HG03064 (cell line): ENCODE results near the gene AOC1.
"Not testable (repeated sequence)": the region's sequence is repeated elsewhere in the genome, so short reads cannot be mapped to it uniquely, and the experiment has no call there.

ENCODE experiments used
- ATAC-seq: cut with Tn5 transposase; IDR thresholded peaks from one replicate; pipeline ENCODE4 v1.9.1; 2021; ENCODE audit warnings: low read depth; ENCODE audit not compliant: unreplicated experiment

Gene AOC1

DNA sequence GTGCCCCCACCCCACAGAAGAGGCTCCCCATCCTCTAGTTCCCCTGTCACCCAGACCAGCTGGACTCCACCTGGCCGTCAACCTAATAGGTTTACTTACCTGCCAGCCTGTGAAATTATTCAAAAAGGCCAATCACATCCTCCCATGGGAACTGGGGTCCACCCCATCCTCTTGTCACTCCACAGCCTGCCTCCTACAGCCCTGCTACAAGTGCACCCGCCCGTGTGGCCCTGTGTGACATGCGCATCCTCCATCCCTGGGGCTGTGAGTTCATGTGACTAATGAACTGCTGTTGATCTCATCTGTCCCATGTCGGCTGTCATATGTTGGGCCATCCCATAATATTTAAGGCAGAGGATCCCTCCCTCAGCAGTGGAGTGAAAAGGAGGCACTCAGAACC lies 39.4 kb downstream of the AOC1 start:
- ATAC-seq, result no peak

DNA sequence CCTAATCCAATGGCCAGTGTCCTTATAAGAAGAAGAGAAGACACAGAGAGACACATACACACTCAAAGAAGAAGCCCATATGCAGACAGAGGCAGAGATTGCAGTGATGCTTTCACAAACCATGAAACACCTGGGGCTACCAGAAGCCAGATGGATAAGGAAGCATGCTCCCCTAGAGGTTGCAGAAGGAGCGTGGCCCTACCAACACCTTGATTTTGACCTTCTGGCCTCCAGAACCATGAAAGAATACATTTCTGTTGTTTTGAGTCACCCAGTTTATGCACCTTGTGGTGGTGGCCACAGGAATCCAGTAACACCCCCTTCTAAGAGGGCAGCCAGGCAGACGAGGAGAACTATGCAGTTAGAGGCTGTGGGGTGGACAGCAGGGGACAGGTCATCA lies 43.5 kb downstream of the AOC1 start:
- ATAC-seq, result no peak

DNA sequence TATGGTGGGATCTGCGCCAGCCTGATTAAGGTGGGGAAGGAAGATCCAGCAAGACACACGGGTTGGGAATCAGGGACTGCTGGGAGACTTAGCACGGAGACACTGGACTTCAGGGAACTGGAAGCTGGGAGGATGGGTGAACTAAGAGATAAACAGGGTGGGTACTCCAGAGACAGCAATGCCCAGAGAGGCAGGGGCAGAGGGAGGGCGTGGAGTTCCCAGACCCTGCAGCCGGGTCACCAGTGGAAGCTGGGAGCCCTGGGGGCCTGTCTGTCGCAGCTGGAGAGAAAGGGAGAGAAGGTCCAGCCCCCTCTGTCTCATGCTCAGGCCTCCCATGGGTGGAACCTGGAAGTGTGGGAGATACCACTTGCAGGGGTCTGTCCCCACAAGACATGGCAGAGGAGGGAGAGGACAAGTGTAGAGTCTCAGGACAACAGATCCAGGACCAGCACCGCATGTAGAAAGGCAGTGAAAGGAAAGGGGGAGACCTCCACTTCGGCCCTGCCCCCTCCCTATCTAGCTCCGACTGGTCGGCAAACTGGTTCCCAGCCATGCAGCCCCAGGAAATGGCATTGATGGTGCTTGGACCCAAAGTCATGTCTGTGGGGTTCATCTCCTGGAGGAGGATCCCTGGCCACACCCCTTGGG lies 44.4 kb downstream of the AOC1 start:
- no peak for ATAC-seq

DNA sequence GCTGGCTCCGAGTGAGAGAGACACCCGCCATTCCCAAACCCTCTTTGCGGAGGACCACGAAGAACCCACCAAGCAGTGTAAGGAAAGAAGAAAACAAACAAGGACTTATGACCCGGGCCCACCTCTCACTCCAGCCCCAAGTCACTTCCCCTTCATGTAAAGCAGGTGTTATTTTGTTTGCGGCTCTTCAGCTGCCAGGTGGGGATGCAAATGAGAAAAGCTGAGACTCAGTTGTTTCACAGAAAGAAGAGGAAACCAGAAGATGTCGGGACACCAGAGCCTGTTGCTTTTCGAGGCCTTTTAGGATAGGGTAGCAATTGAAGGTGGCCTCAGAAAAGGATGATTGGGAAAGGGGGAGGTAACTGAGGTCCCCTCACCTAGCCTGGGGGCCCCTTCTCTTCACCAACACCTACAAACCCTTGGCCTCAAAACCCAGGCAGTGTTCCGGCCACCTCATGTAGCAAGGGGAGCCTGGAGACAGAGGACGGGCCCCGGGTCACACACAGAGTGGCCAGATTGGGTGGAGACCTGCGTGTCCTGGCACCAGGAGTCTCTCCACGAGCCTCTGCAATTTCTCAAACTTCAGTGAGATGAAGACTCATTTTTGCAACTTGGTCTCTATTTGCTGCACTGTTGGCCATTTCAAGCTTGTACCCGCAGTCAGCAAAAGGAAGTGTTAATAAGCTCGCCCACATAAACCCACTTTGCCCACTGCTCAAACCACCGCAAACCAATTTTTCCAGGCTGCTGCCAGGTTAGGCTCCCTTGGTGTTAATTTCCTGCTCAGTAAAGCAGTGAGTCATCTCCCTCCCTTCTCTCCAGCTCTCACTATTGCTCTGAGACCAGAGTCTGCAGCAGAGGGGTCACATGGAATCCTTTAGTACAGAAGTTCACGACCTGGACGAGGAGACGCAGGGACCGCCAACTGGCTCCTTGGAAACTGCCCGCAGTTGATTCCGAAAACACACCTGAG lies 45.5 kb downstream of the AOC1 start:
- no peak for ATAC-seq

DNA sequence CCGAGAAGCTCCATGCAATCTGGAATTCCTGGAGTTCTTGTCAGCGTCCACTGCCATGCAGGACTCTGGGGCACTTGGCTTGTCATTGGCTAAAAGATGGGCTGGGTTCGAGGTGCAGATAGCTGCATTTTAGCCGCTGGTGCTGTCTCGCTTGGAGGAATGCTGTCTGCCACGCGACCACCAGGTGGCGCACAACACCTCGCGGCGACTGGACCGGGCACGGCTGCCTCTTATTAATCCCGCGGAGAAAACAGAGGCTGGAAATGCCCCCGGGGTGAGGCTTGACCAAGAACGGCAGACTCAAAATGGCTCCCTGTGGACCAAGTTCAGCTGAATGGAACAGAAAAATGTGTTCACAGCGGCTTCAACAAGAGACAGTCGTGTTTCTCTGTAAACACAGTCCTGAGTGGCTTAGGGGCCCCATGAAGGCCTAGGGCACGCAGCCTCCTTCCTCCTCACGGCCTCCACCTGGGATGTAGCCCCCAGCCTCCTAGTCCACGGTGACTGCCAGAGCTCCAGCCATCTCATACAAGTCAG lies 46.2 kb downstream of the AOC1 start:
- no peak for ATAC-seq

DNA sequence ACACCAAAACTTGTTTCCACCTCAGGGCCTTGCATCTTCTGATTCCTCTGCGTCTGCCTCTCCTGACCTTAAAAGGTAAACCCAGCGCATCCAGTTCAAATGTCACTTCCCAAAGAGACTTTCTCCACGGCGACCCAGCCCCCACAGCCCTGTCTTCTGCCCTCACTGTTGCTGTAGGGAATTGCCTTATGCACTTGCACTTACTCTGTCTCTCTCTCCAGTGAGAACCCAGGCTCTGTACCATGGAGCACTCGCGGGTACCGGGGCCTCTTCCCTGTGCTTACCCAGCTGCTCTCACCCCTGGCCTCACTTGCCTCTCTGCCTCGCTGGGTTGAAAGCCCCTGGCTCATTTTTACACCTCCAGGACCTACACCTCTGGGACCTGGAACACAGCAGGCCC lies 48.4 kb downstream of the AOC1 start:
- ATAC-seq, result no peak

DNA sequence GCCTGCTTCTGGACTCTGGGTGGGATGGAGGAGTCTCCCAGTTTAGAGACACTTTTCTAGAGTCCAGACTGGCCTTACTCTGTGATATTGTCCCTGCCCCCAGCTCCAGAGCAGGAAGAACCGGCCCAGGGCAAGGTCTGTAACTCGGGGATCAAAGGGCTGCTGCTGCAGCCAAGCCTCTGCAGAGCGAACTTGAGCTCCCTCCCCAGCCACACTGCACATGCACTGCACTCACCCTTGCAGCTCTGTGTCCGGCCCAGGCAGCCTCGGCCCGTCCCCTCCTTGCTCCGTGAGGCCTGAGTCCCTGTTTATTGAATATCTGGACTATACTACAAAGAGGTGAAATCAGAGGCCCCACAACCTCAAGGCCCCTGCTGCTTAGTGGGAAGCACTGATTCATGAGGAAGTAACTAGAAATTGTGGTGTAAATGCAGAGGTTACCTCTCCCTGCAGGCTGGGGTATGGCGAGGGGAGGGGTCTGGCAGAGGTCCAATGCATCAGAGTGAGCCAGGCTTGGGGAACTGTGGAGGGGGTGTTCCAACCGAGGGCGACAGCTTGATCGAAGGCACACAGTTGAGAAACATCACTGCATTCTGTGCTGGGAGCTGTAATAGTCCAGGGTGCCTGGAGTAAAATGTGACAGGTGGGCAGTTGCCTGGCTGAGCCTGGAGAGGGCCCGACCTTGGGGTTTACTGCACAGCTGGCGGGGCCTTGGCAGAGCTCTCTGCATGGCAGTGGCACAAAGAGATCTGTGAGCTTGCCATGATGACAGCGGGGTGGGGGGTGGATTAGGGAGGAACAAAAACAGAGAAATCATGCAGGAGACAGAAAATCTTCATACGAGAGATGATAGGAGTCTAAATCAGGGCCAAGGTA lies 49.1 kb downstream of the AOC1 start:
- no peak for ATAC-seq

DNA sequence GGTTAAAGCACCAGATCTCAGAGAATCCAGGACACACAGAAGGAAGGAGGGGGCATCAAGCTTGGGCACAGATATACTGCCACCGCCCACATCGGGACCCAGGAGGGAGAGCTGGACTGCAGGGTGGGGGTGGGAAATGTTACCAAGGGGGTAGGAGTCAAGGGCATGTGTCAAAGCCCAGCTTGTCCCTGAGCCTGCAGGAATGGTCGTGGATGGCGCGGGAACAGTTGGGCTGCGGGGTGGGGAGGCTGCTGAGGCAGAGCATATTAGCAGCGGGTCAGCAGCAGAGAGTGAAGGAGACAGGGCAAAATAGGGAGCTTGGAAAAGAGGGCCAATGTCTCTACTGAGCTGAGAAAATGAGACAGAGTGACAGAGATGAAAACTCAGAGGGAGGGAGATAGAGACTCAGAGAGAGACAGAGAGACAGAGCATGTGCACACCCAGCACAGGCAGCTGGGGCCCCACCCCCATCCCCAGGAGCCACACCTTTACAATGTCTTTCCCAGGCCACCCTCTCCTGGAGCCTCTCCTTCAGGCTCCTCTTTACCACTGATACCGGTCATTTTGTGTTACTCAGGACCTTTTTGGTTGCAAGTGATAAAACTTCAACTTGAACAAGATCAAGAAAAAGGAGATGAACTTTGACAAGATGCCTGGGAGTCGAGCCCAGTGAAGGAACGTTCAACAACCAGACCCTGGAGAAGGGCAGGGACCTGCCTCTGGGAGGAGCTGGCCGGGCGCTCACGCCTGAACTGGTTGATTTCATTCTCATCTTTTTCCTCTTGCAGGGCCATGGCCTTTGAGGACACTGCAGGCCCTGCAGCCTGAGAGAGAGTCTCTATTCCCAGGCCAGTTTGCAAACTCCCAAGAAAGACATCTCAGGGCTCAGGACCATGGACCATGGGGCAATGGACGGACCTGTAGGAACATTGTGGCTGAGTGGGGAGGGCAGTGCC lies 50.0 kb downstream of the AOC1 start:
- no peak for ATAC-seq

DNA sequence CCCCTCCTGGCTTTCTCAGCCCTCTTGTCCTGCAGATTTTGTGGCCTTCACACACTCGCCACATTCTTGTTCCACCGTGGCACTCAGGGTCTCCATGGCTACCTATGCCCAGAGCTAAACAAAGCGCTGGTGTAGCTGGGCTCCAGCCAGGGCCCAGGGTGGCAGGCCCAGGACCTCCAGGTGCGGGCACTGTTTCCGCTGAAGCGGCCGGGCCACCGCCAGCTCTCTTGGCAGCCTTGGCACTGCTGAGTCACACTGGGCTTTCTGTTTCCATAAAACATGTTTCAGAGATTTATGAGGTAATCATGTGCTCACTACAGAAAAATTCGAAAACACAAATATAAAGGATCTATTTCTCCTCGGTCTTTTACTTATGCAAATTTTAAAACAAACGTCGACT lies 51.3 kb downstream of the AOC1 start:
- no peak for ATAC-seq

DNA sequence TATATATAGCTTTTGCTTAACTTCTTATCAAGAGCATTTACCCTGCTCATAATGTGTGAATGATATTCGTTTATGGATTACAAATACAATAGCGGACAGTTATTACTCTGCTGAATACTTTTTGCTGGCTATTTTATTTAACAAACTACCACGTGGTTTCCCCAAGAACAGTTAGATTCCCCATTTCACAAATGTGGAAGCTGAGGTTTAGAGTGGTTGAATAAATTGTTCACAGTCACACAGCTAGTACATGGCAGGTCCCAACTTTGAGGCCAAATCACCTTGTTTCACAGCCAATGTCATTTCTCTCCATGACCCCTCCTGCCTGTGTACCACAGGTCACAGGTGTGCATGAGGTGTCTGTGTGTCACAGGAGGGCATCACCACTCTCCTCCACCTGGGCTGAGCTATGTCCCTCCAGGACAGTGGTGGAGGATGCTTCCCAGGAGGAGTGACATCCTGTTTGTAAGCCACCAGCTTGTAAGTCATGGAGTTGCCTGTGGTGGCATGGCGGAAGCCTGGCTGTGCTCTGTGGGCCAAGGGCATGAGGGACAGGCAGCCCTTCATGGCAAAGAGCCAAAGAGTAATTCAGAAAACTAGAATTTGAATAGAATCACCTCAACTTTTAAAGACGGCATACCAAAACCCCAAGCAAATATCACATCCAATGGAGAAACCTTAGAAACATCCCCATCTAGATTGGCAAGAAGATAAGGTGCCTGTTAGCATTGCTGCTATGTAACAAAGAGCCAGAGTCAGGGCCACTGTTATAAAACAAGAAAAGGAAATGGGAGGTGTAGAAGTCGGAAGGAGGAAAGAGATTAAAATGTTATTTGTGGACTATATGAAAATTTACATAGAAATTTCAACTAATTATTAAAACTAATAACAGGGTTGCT lies 51.9 kb downstream of the AOC1 start:
- ATAC-seq, result no peak

DNA sequence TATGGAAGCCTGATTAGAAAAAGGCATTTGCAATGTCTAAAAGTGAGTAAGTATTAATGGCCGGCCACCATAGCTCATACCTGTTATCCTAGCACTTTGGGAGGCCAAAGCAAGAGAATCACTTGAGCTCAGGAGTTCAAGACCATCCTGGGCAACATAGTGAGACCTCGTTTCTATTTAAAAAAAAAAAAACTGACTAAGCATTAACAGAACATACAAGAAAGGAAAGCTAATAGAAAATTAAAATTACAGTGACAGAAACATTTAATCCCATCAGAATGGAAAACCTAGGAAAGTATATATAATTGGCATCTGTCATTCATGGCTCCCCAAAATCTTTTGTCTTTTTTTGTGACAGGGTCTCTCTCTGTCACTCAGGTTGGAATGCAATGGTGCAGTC lies 55.9 kb downstream of the AOC1 start:
- no peak for ATAC-seq

DNA sequence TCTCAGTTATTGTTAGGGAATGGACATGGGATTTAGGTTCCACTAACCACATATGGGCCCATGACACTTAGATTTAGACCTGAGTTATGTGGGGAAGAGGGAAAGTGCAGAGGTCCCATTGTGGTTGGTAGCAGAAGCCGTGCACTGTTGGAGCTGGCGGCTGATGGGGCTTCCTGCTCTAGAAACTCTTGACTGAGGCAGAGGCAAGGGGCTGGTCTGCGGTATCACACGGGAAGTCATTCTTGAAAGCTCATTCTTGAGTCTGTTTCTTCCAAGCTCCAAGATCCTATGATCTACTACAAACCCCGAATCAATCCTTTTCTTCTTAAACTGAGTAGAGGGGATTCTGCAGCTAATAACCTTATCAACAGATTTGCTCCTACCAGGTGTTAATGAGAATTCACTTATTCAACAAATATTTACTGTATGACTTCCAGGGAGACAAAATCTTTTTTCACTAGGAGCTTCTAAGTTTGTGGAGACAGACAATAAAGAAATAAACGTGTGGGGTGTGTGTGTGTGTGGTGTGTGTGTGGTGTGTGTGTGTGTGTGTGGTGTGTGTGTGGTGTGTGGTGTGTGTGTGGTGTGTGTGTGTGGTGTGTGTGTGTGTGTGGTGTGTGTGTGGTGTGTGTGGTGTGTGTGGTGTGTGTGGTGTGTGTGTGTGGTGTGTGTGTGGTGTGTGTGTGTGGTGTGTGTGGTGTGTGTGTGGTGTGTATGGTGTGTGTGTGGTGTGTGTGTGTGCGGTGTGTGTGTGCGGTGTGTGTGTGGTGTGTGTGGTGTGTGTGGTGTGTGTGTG lies 57.1 kb downstream of the AOC1 start:
- ATAC-seq, result no peak

DNA sequence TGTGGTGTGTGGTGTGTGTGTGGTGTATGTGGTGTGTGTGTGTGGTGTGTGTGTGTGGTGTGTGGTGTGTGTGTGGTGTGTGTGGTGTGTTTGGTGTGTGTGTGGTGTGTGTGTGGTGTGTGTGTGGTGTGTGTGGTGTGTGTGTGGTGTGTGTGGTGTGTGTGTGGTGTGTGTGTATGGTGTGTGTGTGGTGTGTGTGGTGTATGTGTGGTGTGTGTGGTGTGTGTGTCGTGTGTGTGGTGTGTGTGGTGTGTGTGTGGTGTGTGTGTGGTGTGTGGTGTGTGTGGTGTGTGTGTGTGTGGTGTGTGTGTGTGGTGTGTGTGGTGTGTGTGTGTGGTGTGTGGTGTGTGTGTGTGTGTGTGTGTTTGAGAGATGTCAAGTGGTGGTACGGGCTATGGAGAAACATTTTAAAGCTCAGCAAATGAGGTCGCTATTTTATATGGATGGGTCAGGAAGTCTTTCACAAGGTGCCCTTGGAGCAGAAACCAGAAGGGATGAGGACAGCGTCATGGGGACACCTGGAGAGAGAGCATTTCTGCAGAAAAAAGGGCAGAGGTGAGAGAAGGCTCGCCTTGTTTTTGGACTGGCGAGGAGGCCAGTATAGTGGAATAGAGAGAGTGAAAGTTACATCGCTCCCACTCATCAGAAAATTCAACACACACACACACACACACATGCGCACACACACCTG lies 58.1 kb downstream of the AOC1 start:
- ATAC-seq, result not testable (repeated sequence)

DNA sequence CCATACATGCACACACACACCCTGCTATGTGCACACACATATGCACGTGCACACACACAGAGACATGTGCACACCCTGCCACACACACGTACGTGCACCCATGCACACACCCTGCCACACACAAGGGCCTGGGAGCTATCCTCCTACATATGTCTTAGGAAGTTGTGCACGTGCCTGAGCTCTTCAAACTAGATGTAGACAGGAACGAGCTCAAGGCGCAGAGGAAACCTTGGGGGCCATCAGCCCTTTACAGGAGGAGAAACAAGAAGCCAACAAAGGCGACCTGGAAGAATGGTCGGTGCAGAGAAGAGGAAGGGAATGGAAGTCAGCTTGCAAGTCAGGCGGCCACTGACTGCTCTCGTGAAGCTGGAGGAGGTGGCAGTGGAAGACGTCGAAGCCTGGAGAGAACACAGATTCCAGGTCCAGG lies 58.7 kb downstream of the AOC1 start:
- ATAC-seq, result no peak
